ENCODE results near the gene COL23A1.

DNA sequence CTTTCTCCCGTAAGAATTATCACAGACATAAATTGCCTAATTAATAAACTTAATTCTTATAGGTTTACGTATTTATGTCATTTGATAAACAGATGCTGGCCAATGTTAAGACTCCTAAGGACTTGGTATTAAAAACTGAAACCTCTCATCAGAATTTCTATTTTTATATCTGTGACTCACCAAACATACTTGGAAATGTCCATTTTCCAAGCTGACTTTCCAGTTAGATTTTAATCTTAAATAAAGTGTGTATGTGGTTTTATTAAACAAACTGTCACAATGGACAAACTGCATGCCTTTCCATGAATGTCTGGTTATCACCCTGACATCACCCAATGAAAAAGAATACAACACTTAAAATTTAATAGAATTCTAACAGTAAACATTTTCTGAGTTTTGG, 12.6 kb upstream of the COL23A1 start:
- TF ChIP-seq, protein P1, sequence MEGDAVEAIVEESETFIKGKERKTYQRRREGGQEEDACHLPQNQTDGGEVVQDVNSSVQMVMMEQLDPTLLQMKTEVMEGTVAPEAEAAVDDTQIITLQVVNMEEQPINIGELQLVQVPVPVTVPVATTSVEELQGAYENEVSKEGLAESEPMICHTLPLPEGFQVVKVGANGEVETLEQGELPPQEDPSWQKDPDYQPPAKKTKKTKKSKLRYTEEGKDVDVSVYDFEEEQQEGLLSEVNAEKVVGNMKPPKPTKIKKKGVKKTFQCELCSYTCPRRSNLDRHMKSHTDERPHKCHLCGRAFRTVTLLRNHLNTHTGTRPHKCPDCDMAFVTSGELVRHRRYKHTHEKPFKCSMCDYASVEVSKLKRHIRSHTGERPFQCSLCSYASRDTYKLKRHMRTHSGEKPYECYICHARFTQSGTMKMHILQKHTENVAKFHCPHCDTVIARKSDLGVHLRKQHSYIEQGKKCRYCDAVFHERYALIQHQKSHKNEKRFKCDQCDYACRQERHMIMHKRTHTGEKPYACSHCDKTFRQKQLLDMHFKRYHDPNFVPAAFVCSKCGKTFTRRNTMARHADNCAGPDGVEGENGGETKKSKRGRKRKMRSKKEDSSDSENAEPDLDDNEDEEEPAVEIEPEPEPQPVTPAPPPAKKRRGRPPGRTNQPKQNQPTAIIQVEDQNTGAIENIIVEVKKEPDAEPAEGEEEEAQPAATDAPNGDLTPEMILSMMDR (conservative IDR thresholded peaks at IDR 0.05 in 1 of 2, IDR thresholded peaks at IDR 0.05 in 1 of 2; ENCODE audit: low read depth in 1 of 2, low read length in 2 of 2), result no peak
- TF ChIP-seq EZH2 (IDR thresholded peaks at IDR 0.05; ENCODE audit: low read length, missing control alignments), result no peak

Measured in fibroblast of lung (primary cell).